ENCODE data around the gene RHOC. TPM values are rescaled to one million over a fixed set of nuclear protein-coding genes. Genes with fewer than 3 reads are reported as not detected.

The RHOC gene
- total RNA-seq, 1 experiment from 2014 or later: 154 TPM

- no peak overlapping the region for H3K27ac ChIP-seq (ENCODE audit: low read depth, low read length)
- H3K4me2 ChIP-seq (ENCODE audit: low read length): no peak overlapping the region
- no peaks in the 10 kb centered on the region for H3K9me3 ChIP-seq (ENCODE audit: control insufficient read depth in 1 of 2, insufficient read depth in 1 of 2, low read depth in 1 of 2, low read length in 2 of 2)
- no peaks in the 10 kb centered on the region for H3K27me3 ChIP-seq (ENCODE audit: insufficient read depth, low read length)
- no peak overlapping the region for H3K9ac ChIP-seq (ENCODE audit: low read length)
- RAD21 ChIA-PET (ENCODE audit: low non-redundant PET in 1 of 2, low total read pairs in 2 of 2, uncharacterized antibody in 2 of 2, unreplicated experiment in 2 of 2): no interaction called here
- H3K4me1 ChIP-seq (ENCODE audit: control insufficient read depth in 1 of 2, insufficient read depth in 2 of 2, low read length in 2 of 2): peaks cover 28 to 35% of the 10 kb centered on the region in 2 experiments
- DNase-seq (ENCODE audit: low read depth, low spot score) (no peak), ATAC-seq (no peak)
- no peaks in the 10 kb centered on the region for H3K36me3 ChIP-seq (ENCODE audit: control insufficient read depth in 1 of 2, insufficient read depth in 2 of 2, low read length in 2 of 2)
- H2AFZ ChIP-seq (ENCODE audit: low read depth, low read length, poor library complexity, severe bottlenecking): no peak overlapping the region
- peaks cover 34% of the 10 kb centered on the region for H3K79me2 ChIP-seq (ENCODE audit: insufficient read depth, low read length)
- no TSS peak for BruUV-seq (replicated peaks)
- H3K4me3 ChIP-seq (replicated peaks in 1 of 2; ENCODE audit: low read depth in 1 of 2, low read length in 2 of 2): no peak overlapping the region
- POLR2A ChIA-PET: interaction anchor here (1.2 kb wide), 1 partner anchor 317 kb away, joined by 3 read pairs; no protein-coding TSS in a partner anchor
- CTCF ChIA-PET: interaction anchor here (1.0 to 2.9 kb wide), 4 partner anchors 8 to 317 kb away, joined by 3 to 16 read pairs (median 8); partner anchors contain the start of gene ST7L
- no peaks in the 10 kb centered on the region for H4K20me1 ChIP-seq (ENCODE audit: insufficient read depth)
- H3K9me2 ChIP-seq (ENCODE audit: insufficient read depth): no peaks in the 10 kb centered on the region
- TF ChIP-seq ZNF274 (IDR thresholded peaks at IDR 0.05; ENCODE audit: low read depth, low read length) (no peak), POLR2AphosphoS5 (IDR thresholded peaks at IDR 0.05; ENCODE audit: low read depth, low read length) (no peak), TCF7L2 (IDR thresholded peaks at IDR 0.05; ENCODE audit: borderline replicate concordance, extremely low read depth, insufficient read depth, insufficient read length) (no peak), POLR2A (IDR thresholded peaks at IDR 0.05; ENCODE audit: borderline replicate concordance, extremely low read depth, insufficient read depth, insufficient read length) (no peak), SIN3A (IDR thresholded peaks at IDR 0.05; ENCODE audit: low read depth) (no peak), ELF1 (IDR thresholded peaks at IDR 0.05; ENCODE audit: borderline replicate concordance, low read depth) (no peak), SP1 (IDR thresholded peaks at IDR 0.05; ENCODE audit: low read depth) (no peak), REST (IDR thresholded peaks at IDR 0.05; ENCODE audit: low read depth) (no peak), MAX (IDR thresholded peaks at IDR 0.05) (no peak), ZFX (IDR thresholded peaks at IDR 0.05) (no peak), ATF3 (IDR thresholded peaks at IDR 0.05) (no peak), FOSL1 (IDR thresholded peaks at IDR 0.05; ENCODE audit: low read depth) (no peak), RAD21 (IDR thresholded peaks at IDR 0.05; ENCODE audit: low read depth) (no peak), CTCF (IDR thresholded peaks at IDR 0.05 in 2 of 3, conservative IDR thresholded peaks at IDR 0.05 in 1 of 3; ENCODE audit: borderline replicate concordance in 1 of 3, insufficient read depth in 1 of 3, low read depth in 2 of 3, low read length in 2 of 3) (no peak), EZH2 (IDR thresholded peaks at IDR 0.05) (no peak), CEBPB (IDR thresholded peaks at IDR 0.05; ENCODE audit: low read depth) (no peak), EZH2phosphoT487 (IDR thresholded peaks at IDR 0.05; ENCODE audit: borderline replicate concordance) (no peak), ZBTB33 (IDR thresholded peaks at IDR 0.05; ENCODE audit: extremely low read depth, insufficient replicate concordance, low read length) (no peak), SRF (IDR thresholded peaks at IDR 0.05; ENCODE audit: low read depth) (no peak)
- intact Hi-C loops (cut with micrococcal nuclease): loop anchor here (10.0 kb wide), 1 partner anchor 184 kb away; no protein-coding TSS in a partner anchor
Measured at GRCh38 chr1:112708489-112708888, 1.6 kb upstream of the RHOC start.

Measured in HCT116 (cell line).